Fibroblast of lung (primary cell): Measurements from ENCODE around the gene IMP3.

Experiments used
- EZH2 ChIP-seq: IDR thresholded peaks from 2 replicates; pipeline ENCODE4 v1.5.1; 2012; ENCODE audit warnings: low read length, control low read depth, mild to moderate bottlenecking; ENCODE audit errors: missing control alignments
- TF ChIP-seq, protein P1 (sequence below), 2 donors: IDR thresholded peaks in 1 of 2; conservative IDR thresholded peaks in 1 of 2; 1 replicate in 1 of 2; 2 replicates in 1 of 2; pipeline ENCODE4 v1.5.1; 2011 to 2012; ENCODE audit warnings: low read length in 2 of 2, control low read depth in 1 of 2, inconsistent platforms in 1 of 2, low read depth in 1 of 2, mild to moderate bottlenecking in 1 of 2

DNA sequence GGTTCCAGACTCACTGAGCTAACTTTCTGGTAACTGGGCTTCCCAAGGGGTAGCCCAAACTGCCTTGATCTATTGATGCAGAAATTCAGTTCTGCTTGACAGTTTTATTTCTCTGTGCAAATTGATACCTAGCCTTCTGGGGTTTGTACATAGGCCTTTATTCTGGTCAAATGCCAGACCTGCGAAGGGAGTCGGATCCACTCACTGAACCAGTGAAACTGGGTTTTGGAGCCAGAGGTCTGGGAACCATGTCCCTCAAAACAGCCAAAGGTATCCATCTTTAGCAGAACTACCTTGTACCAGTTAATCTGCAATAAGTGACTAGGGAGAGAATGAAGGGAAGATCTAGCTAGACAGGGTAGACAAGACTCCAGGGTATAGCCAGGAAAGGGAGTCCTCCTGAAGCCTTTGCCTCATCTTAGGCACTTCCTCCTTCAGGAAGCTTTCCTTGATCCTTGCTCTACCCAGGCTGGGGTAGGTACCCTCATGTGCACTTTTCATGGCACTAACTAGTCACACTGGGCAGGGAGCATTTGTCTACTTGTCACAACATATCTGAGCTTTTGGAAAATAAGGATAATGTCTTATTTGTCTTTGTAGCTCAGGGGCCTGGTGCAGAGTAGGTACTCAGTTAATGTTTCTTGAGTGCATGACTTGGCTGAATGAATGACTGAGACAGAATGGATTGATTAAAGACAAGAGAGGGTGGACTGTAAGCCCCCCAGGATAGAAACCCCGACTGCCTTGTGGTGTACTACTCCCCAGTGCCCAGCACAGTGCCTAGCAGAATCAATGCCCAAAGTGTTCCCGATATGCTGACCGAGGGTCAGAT is 6.3 kb upstream of the IMP3 start:
- TF ChIP-seq, protein P1, sequence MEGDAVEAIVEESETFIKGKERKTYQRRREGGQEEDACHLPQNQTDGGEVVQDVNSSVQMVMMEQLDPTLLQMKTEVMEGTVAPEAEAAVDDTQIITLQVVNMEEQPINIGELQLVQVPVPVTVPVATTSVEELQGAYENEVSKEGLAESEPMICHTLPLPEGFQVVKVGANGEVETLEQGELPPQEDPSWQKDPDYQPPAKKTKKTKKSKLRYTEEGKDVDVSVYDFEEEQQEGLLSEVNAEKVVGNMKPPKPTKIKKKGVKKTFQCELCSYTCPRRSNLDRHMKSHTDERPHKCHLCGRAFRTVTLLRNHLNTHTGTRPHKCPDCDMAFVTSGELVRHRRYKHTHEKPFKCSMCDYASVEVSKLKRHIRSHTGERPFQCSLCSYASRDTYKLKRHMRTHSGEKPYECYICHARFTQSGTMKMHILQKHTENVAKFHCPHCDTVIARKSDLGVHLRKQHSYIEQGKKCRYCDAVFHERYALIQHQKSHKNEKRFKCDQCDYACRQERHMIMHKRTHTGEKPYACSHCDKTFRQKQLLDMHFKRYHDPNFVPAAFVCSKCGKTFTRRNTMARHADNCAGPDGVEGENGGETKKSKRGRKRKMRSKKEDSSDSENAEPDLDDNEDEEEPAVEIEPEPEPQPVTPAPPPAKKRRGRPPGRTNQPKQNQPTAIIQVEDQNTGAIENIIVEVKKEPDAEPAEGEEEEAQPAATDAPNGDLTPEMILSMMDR (conservative IDR thresholded peaks at IDR 0.05 in 1 of 2, IDR thresholded peaks at IDR 0.05 in 1 of 2; ENCODE audit: low read depth in 1 of 2, low read length in 2 of 2), result no peak
- no peak for TF ChIP-seq EZH2
